Thyroid gland (tissue), 4 donors: ENCODE results near the gene DHX16.
"Not testable (repeated sequence)": the region's sequence is repeated elsewhere in the genome, so short reads cannot be mapped to it uniquely, and the experiment has no call there.

Source experiments
- CTCF ChIP-seq, 6 experiments: fragments of 200-600 bp in 3 of 6; fragments of 450-650 bp in 3 of 6; sonication (generic) in 3 of 6; IDR thresholded peaks; one replicate each; pipeline ENCODE4 v1.5.1; 2016 to 2019; ENCODE audit warnings: antibody characterized with exemption in 6 of 6, mild to moderate bottlenecking in 2 of 6, inconsistent platforms in 1 of 6, moderate library complexity in 1 of 6
- POLR2A ChIP-seq, 2 donors: fragments of 450-650 bp; IDR thresholded peaks; one replicate each; pipeline ENCODE4 v1.6.1; 2017; ENCODE audit warnings: antibody characterized with exemption in 2 of 2, mild to moderate bottlenecking in 2 of 2, moderate library complexity in 1 of 2

DNA sequence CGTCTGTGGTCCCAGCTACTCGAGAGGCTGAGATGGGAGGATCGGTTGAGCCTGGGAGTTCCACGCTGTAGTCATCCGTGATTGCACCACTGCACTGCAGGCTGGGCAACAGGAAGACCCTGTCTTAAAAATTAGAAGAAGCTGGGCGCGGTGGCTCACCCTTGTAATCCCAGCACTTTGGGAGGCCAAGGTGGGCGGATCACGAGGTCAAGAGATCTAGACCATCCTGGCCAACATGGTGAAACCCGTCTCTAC, 49.1 kb upstream of the DHX16 start:
- not testable (repeated sequence) for TF ChIP-seq CTCF, POLR2A (IDR thresholded peaks at IDR 0.05)
